ENCODE measurements around the gene SLC22A15. TPM values are rescaled to one million over a fixed set of nuclear protein-coding genes. Genes with fewer than 3 reads are reported as not detected.

Gene SLC22A15
- total RNA-seq, 3 donors from 2014 or later: 2.0 to 2.7 (median 2.4) TPM

GRCh38 chr1:115976921-115977498 lies 697 bp downstream of the SLC22A15 start:
- no peaks in the 10 kb centered on the region for H3K4me1 ChIP-seq (ENCODE audit: low read depth)
- intact Hi-C loops (cut with DNase I, micrococcal nuclease): no loop called here
- DNase-seq (peak in 2 of 3 donors; percentile 11 to 27), ATAC-seq (no peak)
- peak overlapping the region; percentile 46 for H3K4me3 ChIP-seq
- H3K36me3 ChIP-seq (ENCODE audit: low read depth): no peaks in the 10 kb centered on the region
- H3K9me3 ChIP-seq: no peaks in the 10 kb centered on the region
- TF ChIP-seq, protein P1, sequence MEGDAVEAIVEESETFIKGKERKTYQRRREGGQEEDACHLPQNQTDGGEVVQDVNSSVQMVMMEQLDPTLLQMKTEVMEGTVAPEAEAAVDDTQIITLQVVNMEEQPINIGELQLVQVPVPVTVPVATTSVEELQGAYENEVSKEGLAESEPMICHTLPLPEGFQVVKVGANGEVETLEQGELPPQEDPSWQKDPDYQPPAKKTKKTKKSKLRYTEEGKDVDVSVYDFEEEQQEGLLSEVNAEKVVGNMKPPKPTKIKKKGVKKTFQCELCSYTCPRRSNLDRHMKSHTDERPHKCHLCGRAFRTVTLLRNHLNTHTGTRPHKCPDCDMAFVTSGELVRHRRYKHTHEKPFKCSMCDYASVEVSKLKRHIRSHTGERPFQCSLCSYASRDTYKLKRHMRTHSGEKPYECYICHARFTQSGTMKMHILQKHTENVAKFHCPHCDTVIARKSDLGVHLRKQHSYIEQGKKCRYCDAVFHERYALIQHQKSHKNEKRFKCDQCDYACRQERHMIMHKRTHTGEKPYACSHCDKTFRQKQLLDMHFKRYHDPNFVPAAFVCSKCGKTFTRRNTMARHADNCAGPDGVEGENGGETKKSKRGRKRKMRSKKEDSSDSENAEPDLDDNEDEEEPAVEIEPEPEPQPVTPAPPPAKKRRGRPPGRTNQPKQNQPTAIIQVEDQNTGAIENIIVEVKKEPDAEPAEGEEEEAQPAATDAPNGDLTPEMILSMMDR (IDR thresholded peaks at IDR 0.05): no peak

DNA sequence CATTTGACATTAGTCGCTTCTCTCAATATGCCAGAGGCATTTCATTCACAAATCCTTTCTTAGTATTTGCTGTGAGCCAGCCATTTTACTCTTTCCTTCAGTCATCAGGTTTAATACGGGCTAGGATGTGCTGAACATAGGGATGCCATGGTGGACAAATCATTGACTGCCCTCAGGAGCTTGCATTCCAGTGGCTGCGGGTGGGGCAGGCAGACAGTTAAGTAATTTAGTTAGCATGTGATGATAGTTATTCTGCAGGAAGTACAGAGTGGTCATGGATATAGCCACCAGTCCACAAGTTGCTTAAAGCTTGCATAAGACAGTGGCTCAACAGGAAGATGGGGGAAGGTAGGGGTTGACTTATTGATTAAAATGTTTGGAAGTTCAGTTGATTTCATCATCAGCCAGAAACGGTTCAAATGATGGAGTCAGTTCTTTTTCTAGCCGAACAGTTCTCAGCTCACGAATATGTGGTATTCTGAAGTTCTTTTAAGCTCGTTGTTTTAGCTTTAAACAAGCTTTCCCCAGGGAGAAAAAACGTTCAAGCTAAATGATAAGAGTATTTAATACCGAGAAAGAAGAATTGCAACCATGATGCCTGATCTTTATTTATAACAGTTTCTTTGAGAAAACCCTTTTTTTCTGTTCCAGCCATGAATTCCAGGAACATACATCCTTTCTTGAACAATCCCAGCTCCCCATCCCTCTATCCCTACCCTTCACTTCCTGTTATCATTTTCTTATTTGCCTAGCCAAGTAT lies 1.4 kb downstream of the SLC22A15 start:
- ATAC-seq (peak; percentile 59), DNase-seq (peak in 2 of 3 donors; percentile 33 to 45)
- Histone ChIP-seq H3K4me3 (no peak overlapping the region), H3K36me3 (ENCODE audit: low read depth) (no peaks in the 10 kb centered on the region), H3K4me1 (ENCODE audit: low read depth) (no peaks in the 10 kb centered on the region), H3K9me3 (no peaks in the 10 kb centered on the region)
- intact Hi-C loops (cut with DNase I, micrococcal nuclease): no loop called here
- TF ChIP-seq, protein P1 (IDR thresholded peaks at IDR 0.05): no peak

DNA sequence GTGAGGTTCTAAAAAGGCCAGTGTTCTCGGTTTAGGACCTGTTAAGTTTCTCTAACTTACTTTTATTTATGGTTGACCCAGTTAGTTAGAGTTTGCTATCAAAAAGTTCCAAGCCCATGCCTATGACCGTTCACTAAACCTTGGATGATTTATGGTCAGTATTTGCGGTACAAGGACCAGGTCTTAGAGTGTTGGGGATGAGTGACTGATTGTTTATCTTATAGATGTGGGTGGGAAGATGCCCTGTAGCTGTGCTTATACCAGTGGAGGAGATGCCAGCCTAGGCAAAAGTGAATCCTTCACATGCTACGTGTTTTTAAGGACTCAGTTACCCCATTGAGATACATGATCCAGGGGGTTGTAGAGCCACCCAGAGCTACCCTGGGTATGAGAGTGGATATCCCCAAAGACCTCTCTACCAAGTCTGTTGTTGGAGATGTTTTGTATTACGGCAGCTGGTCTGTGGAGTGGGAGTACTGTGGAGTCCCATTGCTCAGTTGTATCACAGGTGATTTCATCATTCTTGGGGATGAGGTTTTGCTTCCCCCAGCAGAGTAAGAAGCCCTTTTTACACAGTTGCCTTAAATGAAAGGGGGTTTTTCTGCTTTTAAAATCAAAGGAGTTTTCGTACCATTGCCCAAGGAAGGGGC lies 2.1 kb downstream of the SLC22A15 start:
- no peaks in the 10 kb centered on the region for H3K4me1 ChIP-seq (ENCODE audit: low read depth)
- DNase-seq: no peak
- TF ChIP-seq, protein P1 (IDR thresholded peaks at IDR 0.05): no peak
- H3K4me3 ChIP-seq: no peak overlapping the region
- H3K9me3 ChIP-seq: no peaks in the 10 kb centered on the region
- intact Hi-C loops (cut with DNase I, micrococcal nuclease): no loop called here
- H3K36me3 ChIP-seq (ENCODE audit: low read depth): no peaks in the 10 kb centered on the region
- no peak for ATAC-seq

GRCh38 chr1:115980156-115980555 lies 3.8 kb downstream of the SLC22A15 start:
- intact Hi-C loops (cut with DNase I, micrococcal nuclease): loop anchor here in 1 of 2 donors (5.0 kb wide), 1 partner anchor 173 kb away; no protein-coding TSS in a partner anchor
- TF ChIP-seq, protein P1 (IDR thresholded peaks at IDR 0.05): no peak
- no peaks in the 10 kb centered on the region for H3K4me1 ChIP-seq (ENCODE audit: low read depth)
- H3K9me3 ChIP-seq: no peaks in the 10 kb centered on the region
- no peaks in the 10 kb centered on the region for H3K36me3 ChIP-seq (ENCODE audit: low read depth)
- DNase-seq: no peak
- no peak for ATAC-seq
- no peak overlapping the region for H3K4me3 ChIP-seq

GRCh38 chr1:115980998-115981993 lies 5.0 kb downstream of the SLC22A15 start:
- Histone ChIP-seq H3K4me1 (ENCODE audit: low read depth) (no peaks in the 10 kb centered on the region), H3K9me3 (no peaks in the 10 kb centered on the region), H3K36me3 (ENCODE audit: low read depth) (no peaks in the 10 kb centered on the region), H3K4me3 (no peak overlapping the region)
- DNase-seq (peak in 1 of 3 donors; percentile 24), ATAC-seq (peak; percentile 53)
- intact Hi-C loops (cut with DNase I, micrococcal nuclease): loop anchor here in 1 of 2 donors (5.0 kb wide), 1 partner anchor 174 kb away; no protein-coding TSS in a partner anchor
- TF ChIP-seq, protein P1 (IDR thresholded peaks at IDR 0.05): no peak

All from mucosa of descending colon (tissue), 3 donors.